K562 (cell line): Measurements from ENCODE around the gene TM4SF20. TPM values are rescaled to one million over a fixed set of nuclear protein-coding genes. Genes with fewer than 3 reads are reported as not detected.

ENCODE experiments used
- ATAC-seq: fragments of 200-7000 bp; cut with Tn5 transposase; 3 replicates; pipeline ENCODE4 v1.9.1; 2020; ENCODE audit warnings: moderate library complexity
- BruUV-seq: library from RNA; stranded (reverse); fragments of 400-500 nt; replicated peaks from 2 replicates; lab custom pipeline; 2021; lab: Mats Ljungman, UMichigan
- CTCF ChIA-PET: fragments of 300-600 bp; formaldehyde crosslinking; extraction: SDS; loops from one replicate; lab custom pipeline; 2021; ENCODE audit warnings: low intra/inter-chr PET ratio; lab: Yijun Ruan, JAX
- POLR2A ChIA-PET: fragments of 300-600, 350-650 bp; sonication (Branson Sonifier 250); formaldehyde crosslinking; extraction: SDS; loops from one replicate; lab custom pipeline; 2021; ENCODE audit warnings: antibody characterized with exemption, inconsistent platforms; lab: Yijun Ruan, JAX
- DNase-seq, 4 experiments: peaks; one replicate each; pipeline versions ENCODE4 v3.0.0 to v3.0.0-alpha.2; 2011 to 2018; ENCODE audit warnings: low spot score in 3 of 4, mixed read lengths in 3 of 4; ENCODE audit errors: extremely low read depth in 1 of 4
- FAIRE-seq: peaks from 2 replicates; lab custom pipeline; 2011; peaks lifted over from hg19 to GRCh38; lab: Jason Lieb, UNC
- H2AFZ ChIP-seq: 2 replicates; pipeline ENCODE4 v1.6.0; 2011; ENCODE audit warnings: low read depth, low read length, control low read depth, inconsistent platforms
- H3K27ac ChIP-seq: fragments of 200-600 bp; 3 replicates; pipeline ENCODE4 v1.8.0; 2011; ENCODE audit warnings: low read depth, mild to moderate bottlenecking, control low read depth, inconsistent platforms, low read length, moderate library complexity, mixed read lengths; ENCODE audit errors: extremely low read depth
- H3K27me3 ChIP-seq, 2 experiments: fragments of 300-600 bp in 1 of 2; 2 replicates in 1 of 2; 3 replicates in 1 of 2; pipeline versions ENCODE4 v1.6.0 to v1.8.0; 2011; ENCODE audit warnings: inconsistent platforms in 2 of 2, low read length in 2 of 2, mild to moderate bottlenecking in 1 of 2, mixed read lengths in 1 of 2, moderate library complexity in 1 of 2; ENCODE audit not compliant: control insufficient read depth in 2 of 2, insufficient read depth in 2 of 2
- H3K36me3 ChIP-seq: fragments of 300-600 bp; 3 replicates; pipeline ENCODE4 v1.8.0; 2011; ENCODE audit warnings: mild to moderate bottlenecking, low read length, inconsistent platforms; ENCODE audit not compliant: control insufficient read depth, insufficient read depth
- H3K4me1 ChIP-seq, 2 experiments: fragments of 200-600 bp in 1 of 2; replicated peaks in 1 of 2; 2 replicates in 1 of 2; 3 replicates in 1 of 2; pipeline versions ENCODE4 v1.5.1 to v1.8.0; 2011; ENCODE audit warnings: inconsistent platforms in 2 of 2, low read length in 2 of 2, mild to moderate bottlenecking in 1 of 2, mixed read lengths in 1 of 2, moderate library complexity in 1 of 2; ENCODE audit not compliant: control insufficient read depth in 2 of 2, insufficient read depth in 2 of 2
- H3K4me2 ChIP-seq: 2 replicates; pipeline ENCODE4 v1.6.1; 2011; ENCODE audit warnings: low read length, control low read depth, inconsistent platforms, mixed read lengths; ENCODE audit not compliant: insufficient read depth
- H3K4me3 ChIP-seq: fragments of 200-600 bp; sonication (generic), shearing (Covaris generic); 2 replicates; pipeline ENCODE4 v1.5.1; 2016; ENCODE audit warnings: control low read depth, inconsistent platforms
- H3K79me2 ChIP-seq: fragments of 200-600 bp; 3 replicates; pipeline ENCODE4 v1.8.0; 2011; ENCODE audit warnings: low read length, inconsistent platforms; ENCODE audit not compliant: control insufficient read depth, insufficient read depth
- H3K9ac ChIP-seq, 2 experiments: 2 replicates each; pipeline versions ENCODE4 v1.6.0 to v1.6.1; 2011; ENCODE audit warnings: low read depth in 2 of 2, low read length in 2 of 2, control low read depth in 1 of 2, inconsistent platforms in 1 of 2, mild to moderate bottlenecking in 1 of 2, mixed read lengths in 1 of 2; ENCODE audit not compliant: insufficient read depth in 1 of 2
- H3K9me1 ChIP-seq: one replicate; pipeline ENCODE4 v1.6.0; 2011; ENCODE audit warnings: inconsistent platforms, mild to moderate bottlenecking, low read length, moderate library complexity; ENCODE audit not compliant: control insufficient read depth, insufficient read depth
- H3K9me3 ChIP-seq: replicated peaks from 2 replicates; pipeline ENCODE4 v1.5.1; 2011; ENCODE audit warnings: low read depth, low read length, inconsistent platforms; ENCODE audit not compliant: control insufficient read depth, insufficient read depth
- H4K20me1 ChIP-seq: replicated peaks from 2 replicates; pipeline ENCODE4 v1.6.1; 2011; ENCODE audit warnings: low read length, inconsistent platforms, mixed read lengths; ENCODE audit not compliant: control insufficient read depth, insufficient read depth
- BCL6 ChIP-seq: fragments of 250-450 bp; sonication (Bioruptor Pico); IDR thresholded peaks from 2 replicates; pipeline ENCODE4 v1.4.0; 2020
- CBX3 ChIP-seq, 2 experiments: IDR thresholded peaks; 1 replicate in 1 of 2; 2 replicates in 1 of 2; pipeline ENCODE4 v1.6.1; 2012; ENCODE audit warnings: inconsistent platforms in 2 of 2, low read length in 2 of 2, borderline replicate concordance in 1 of 2, control low read depth in 1 of 2
- HLTF ChIP-seq: fragments of 450-650 bp; IDR thresholded peaks from 2 replicates; pipeline ENCODE4 v1.6.1; 2016
- HOXB6 ChIP-seq: fragments of 250-450 bp; sonication (Bioruptor Pico); IDR thresholded peaks from 2 replicates; pipeline ENCODE4 v1.5.1; 2022; ENCODE audit warnings: mild to moderate bottlenecking, borderline replicate concordance
- MCM2 ChIP-seq: fragments of 450-650 bp; IDR thresholded peaks from 2 replicates; pipeline ENCODE4 v1.6.1; 2017; ENCODE audit warnings: low read depth, mild to moderate bottlenecking
- POLR2B ChIP-seq: fragments of 450-650 bp; IDR thresholded peaks from 2 replicates; pipeline ENCODE4 v1.6.1; 2018; ENCODE audit warnings: low read depth; ENCODE audit not compliant: partially characterized antibody
- PRMT5 ChIP-seq: sonication (generic); formaldehyde crosslinking; IDR thresholded peaks from 2 replicates; pipeline ENCODE4 v1.5.0; 2020; ENCODE audit warnings: missing genetic modification reagents
- STAG1 ChIP-seq: sonication (generic); formaldehyde crosslinking; IDR thresholded peaks from 2 replicates; pipeline ENCODE4 v1.5.0; 2020; ENCODE audit warnings: missing genetic modification reagents, borderline replicate concordance
- THRAP3 ChIP-seq: fragments of 450-650 bp; IDR thresholded peaks from 2 replicates; pipeline ENCODE4 v1.6.1; 2016; ENCODE audit warnings: mild to moderate bottlenecking, inconsistent platforms, borderline replicate concordance
- YY1 ChIP-seq, 3 experiments: IDR thresholded peaks; 2 replicates each; pipeline ENCODE4 v1.6.1; 2011; ENCODE audit warnings: low read length in 2 of 3, mild to moderate bottlenecking in 2 of 3, moderate library complexity in 2 of 3, borderline replicate concordance in 1 of 3, control low read depth in 1 of 3, low read depth in 1 of 3; ENCODE audit not compliant: insufficient read depth in 3 of 3, insufficient replicate concordance in 2 of 3, control insufficient read depth in 1 of 3, insufficient read length in 1 of 3; ENCODE audit errors: extremely low read depth in 1 of 3
- ZNF143 ChIP-seq: sonication (generic); formaldehyde crosslinking; IDR thresholded peaks from 2 replicates; pipeline ENCODE4 v1.9.0; 2022; ENCODE audit warnings: mild to moderate bottlenecking, missing genetic modification reagents
- ZNF217 ChIP-seq: sonication (generic); formaldehyde crosslinking; IDR thresholded peaks from 2 replicates; pipeline ENCODE4 v1.8.0; 2022; ENCODE audit warnings: mild to moderate bottlenecking, missing genetic modification reagents
- ZSCAN29 ChIP-seq: fragments of 450-650 bp; IDR thresholded peaks from 2 replicates; pipeline ENCODE4 v1.6.1; 2017
- WGBS: fragments of 100-300 bp; shearing (Covaris generic); methylation state at CpG from one replicate; pipeline ENCODE4 v1.1.6; 2016; ENCODE audit warnings: low coverage, mixed read lengths; ENCODE audit not compliant: insufficient coverage; ENCODE audit errors: missing lambda C conversion rate; 5-methylcytosine and 5-hydroxymethylcytosine counted together
- in situ Hi-C: fragments of 300-500 bp; cut with MboI; formaldehyde crosslinking; loops from 4 replicates; pipeline ENCODE4 v1.15.0; 2018; ENCODE audit warnings: inconsistent platforms, mixed read lengths
- intact Hi-C: fragments of 100-400 bp; cut with micrococcal nuclease; formaldehyde crosslinking; loops from 2 replicates; pipeline ENCODE4 v1.14.2; 2022
- polyA plus RNA-seq, 8 experiments: library from polyadenylated mRNA; depleted of rRNA in 4 of 8; stranded (reverse) in 5 of 8; unstranded in 3 of 8; fragments of >200 nt; fragmentation: Nextera tagmentation in 2 of 8; fragmentation: Illumina TruSeq in 1 of 8; extraction: Ambion mirVana in 2 of 8; extraction: Trizol in 1 of 8; gene quantifications; 2 replicates each; pipeline versions ENCODE4 v1.2.1 to v1.2.3, GENCODE V29; 2011 to 2014; ENCODE audit warnings: inconsistent platforms in 1 of 8, missing spikeins in 1 of 8
- total RNA-seq, 7 experiments: library from RNA; depleted of rRNA in 6 of 7; stranded (reverse); fragments of >200 nt in 6 of 7; fragmentation: Illumina TruSeq in 2 of 7; extraction: Trizol in 2 of 7; gene quantifications; 2 replicates each; pipeline versions ENCODE4 v1.2.1 to v1.2.3, GENCODE V29; 2011 to 2021; ENCODE audit warnings: low replicate concordance in 1 of 7
- TF ChIP-seq, protein P1 (sequence below): sonication (generic); formaldehyde crosslinking; IDR thresholded peaks from 2 replicates; pipeline ENCODE4 v1.8.1; 2022; ENCODE audit warnings: missing genetic modification reagents

TM4SF20 gene
- total and polyA plus RNA-seq, 9 of the 15 experiments (the other 6 are each of a cell fraction or from before 2014, with no cell fraction given): not detected

DNA sequence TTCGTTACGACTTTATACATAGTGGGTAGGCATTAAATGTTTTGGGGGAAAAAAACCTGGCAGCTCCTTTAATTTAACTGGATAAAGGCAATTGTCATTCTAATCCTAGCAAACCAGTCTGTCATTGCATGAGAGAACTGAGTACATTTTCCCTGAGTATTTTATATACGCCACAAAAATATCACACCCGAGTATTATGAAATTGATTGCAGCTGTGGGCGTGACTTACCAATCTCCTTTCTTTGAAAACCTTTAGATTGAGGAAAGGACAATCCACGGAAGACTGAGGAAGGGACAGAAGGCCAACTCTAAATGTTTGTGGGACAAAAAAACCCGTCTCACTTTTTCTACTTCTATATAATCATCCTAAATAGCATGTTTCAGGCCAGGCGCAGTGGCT, 9.0 kb downstream of the TM4SF20 start:
- intact Hi-C loops: no loop called here
- H3K9me1 ChIP-seq: no peaks in the 10 kb centered on the region
- no peak overlapping the region for H3K27ac ChIP-seq

DNA sequence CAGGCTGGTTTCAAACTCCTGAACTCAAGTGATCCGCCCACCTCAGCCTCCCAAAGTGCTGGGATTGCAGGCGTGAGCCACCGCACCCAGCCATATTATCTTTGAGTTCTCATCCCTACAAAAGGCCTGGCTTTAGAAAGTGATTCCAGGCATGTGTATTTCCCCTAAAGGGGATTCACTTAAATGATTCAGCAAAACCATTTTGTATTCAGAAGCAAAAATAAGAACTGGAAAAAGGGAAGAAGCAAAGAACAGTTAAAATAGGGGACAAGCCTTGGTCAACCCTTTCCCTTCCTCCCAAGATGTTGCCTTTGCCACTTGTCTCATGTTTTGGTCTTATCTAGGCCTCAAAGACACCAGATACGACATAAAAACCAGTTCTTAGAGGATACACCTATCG, 10.5 kb downstream of the TM4SF20 start:
- H3K36me3 ChIP-seq: no peaks in the 10 kb centered on the region
- ChIA-PET POLR2A (no interaction called here), CTCF (no interaction called here)
- no peaks in the 10 kb centered on the region; a peak in 1 of 5 replicates for H3K27me3 ChIP-seq
- H3K9me1 ChIP-seq: no peaks in the 10 kb centered on the region
- no TSS peak for BruUV-seq
- H3K4me1 ChIP-seq: no peaks in the 10 kb centered on the region; a peak in 2 of 5 replicates
- no peak for TF ChIP-seq ZNF143
- TF ChIP-seq HOXB6 (CRISPR knock-in tag): no peak
- no peak for TF ChIP-seq STAG1 (CRISPR knock-in tag)
- no peak for TF ChIP-seq BCL6 (CRISPR knock-in tag)
- TF ChIP-seq, protein P1, sequence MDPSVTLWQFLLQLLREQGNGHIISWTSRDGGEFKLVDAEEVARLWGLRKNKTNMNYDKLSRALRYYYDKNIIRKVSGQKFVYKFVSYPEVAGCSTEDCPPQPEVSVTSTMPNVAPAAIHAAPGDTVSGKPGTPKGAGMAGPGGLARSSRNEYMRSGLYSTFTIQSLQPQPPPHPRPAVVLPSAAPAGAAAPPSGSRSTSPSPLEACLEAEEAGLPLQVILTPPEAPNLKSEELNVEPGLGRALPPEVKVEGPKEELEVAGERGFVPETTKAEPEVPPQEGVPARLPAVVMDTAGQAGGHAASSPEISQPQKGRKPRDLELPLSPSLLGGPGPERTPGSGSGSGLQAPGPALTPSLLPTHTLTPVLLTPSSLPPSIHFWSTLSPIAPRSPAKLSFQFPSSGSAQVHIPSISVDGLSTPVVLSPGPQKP: no peak
- TF ChIP-seq ZSCAN29: no peak
- TF ChIP-seq CBX3 (IDR thresholded peaks at IDR 0.05; ENCODE audit: borderline replicate concordance in 1 of 2, low read length in 2 of 2): no peak
- TF ChIP-seq POLR2B: no peak
- no peak for TF ChIP-seq THRAP3
- TF ChIP-seq ZNF217 (CRISPR knock-in tag): no peak
- no peak for TF ChIP-seq HLTF
- H3K27ac ChIP-seq: no peak overlapping the region
- intact Hi-C loops (no loop called here), in situ Hi-C loops (no loop called here)
- 33% methylated on average over 5 of the region's 5 CpGs for WGBS
- no peak overlapping the region for H3K4me2 ChIP-seq
- ATAC-seq (no peak), DNase-seq (no peak), FAIRE-seq (no peak)
- H3K9me3 ChIP-seq: no peaks in the 10 kb centered on the region
- H2AFZ ChIP-seq: no peak overlapping the region
- H3K4me3 ChIP-seq: no peak overlapping the region
- H4K20me1 ChIP-seq: no peaks in the 10 kb centered on the region
- no peaks in the 10 kb centered on the region for H3K79me2 ChIP-seq
- H3K9ac ChIP-seq: no peak overlapping the region

More for the DNA sequence above, 9.0 kb downstream of the TM4SF20 start:
- H3K27me3 ChIP-seq: no peaks in the 10 kb centered on the region; a peak in 1 of 5 replicates
- 23% methylated on average over 8 of the region's 8 CpGs for WGBS
- ATAC-seq: no peak
- H3K36me3 ChIP-seq: no peaks in the 10 kb centered on the region
- no peak overlapping the region for H2AFZ ChIP-seq
- H4K20me1 ChIP-seq: no peaks in the 10 kb centered on the region
- H3K4me2 ChIP-seq: no peak overlapping the region
- BruUV-seq: no TSS peak
- no peak for DNase-seq
- H3K9ac ChIP-seq: no peak overlapping the region
- in situ Hi-C loops: no loop called here
- CTCF ChIA-PET: no interaction called here
- no peak overlapping the region for H3K4me3 ChIP-seq
- H3K4me1 ChIP-seq: no peaks in the 10 kb centered on the region; a peak in 2 of 5 replicates
- no peak for FAIRE-seq
- H3K9me3 ChIP-seq: no peaks in the 10 kb centered on the region
- no peak for TF ChIP-seq YY1 (IDR thresholded peaks at IDR 0.05; ENCODE audit: borderline replicate concordance in 1 of 3, control insufficient read depth in 1 of 3, extremely low read depth in 1 of 3, insufficient read depth in 3 of 3, insufficient read length in 1 of 3, insufficient replicate concordance in 2 of 3, low read depth in 1 of 3, low read length in 2 of 3)
- TF ChIP-seq MCM2: no peak
- TF ChIP-seq PRMT5 (CRISPR knock-in tag): no peak
- TF ChIP-seq, all 486 proteins: peak for 0
- POLR2A ChIA-PET: interaction anchor here (0.6 kb wide), 1 partner anchor 496 kb away, joined by 3 read pairs; no protein-coding TSS in a partner anchor
- H3K79me2 ChIP-seq: no peaks in the 10 kb centered on the region
